Stomach (tissue), 4 donors: Measurements from ENCODE around the gene ITK.

Experiments used
- EP300 ChIP-seq: sonication (generic); formaldehyde crosslinking; IDR thresholded peaks from one replicate; pipeline ENCODE4 v1.6.1; 2017; ENCODE audit warnings: antibody characterized with exemption
- POLR2A ChIP-seq, 4 donors: fragments of 450-650 bp; IDR thresholded peaks; one replicate each; pipeline ENCODE4 v1.6.1; 2016; ENCODE audit warnings: antibody characterized with exemption in 4 of 4, control low read depth in 2 of 4, mild to moderate bottlenecking in 1 of 4, moderate library complexity in 1 of 4
- POLR2AphosphoS5 ChIP-seq, 3 donors: sonication (generic); formaldehyde crosslinking; IDR thresholded peaks; one replicate each; pipeline ENCODE4 v1.6.1; 2016; ENCODE audit warnings: antibody characterized with exemption in 3 of 3
- TF ChIP-seq, protein P1 (sequence below), 7 experiments: fragments of 450-650 bp in 4 of 7; fragments of 200-600 bp in 3 of 7; sonication (generic) in 3 of 7; IDR thresholded peaks; one replicate each; pipeline ENCODE4 v1.5.1; 2016 to 2019; ENCODE audit warnings: antibody characterized with exemption in 7 of 7, control low read depth in 2 of 7, mild to moderate bottlenecking in 1 of 7

DNA sequence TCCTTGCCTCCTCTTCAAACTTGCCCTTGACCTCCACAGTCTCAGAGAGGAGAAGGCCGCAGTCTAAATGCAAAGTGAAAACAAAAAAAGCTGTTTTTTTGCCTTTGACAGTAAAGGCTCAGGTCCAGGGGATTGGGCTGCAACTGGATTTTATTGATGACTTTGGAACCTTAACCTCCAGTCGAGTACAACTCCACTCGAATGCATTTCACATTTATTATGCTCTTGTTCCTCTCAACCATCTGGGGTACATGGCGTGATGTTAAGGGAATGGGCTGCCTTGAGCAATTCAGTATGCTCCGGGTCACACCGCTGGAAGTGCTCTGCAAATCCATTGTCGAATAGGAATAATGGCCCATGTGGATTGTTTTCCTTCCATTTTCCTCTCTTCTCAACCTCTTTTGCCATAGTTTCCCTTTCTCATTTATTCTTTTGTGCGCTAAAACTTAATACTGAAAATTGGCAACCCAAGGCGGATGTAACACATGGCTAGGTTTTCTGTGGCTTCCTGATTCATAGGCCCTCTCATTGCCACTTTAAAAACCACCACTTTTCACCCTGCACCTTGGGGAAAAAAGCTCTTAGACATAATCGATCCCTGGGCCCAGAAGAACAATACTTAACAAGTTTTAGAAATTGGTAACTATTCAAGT, 34.3 kb downstream of the ITK start:
- TF ChIP-seq, protein P1, sequence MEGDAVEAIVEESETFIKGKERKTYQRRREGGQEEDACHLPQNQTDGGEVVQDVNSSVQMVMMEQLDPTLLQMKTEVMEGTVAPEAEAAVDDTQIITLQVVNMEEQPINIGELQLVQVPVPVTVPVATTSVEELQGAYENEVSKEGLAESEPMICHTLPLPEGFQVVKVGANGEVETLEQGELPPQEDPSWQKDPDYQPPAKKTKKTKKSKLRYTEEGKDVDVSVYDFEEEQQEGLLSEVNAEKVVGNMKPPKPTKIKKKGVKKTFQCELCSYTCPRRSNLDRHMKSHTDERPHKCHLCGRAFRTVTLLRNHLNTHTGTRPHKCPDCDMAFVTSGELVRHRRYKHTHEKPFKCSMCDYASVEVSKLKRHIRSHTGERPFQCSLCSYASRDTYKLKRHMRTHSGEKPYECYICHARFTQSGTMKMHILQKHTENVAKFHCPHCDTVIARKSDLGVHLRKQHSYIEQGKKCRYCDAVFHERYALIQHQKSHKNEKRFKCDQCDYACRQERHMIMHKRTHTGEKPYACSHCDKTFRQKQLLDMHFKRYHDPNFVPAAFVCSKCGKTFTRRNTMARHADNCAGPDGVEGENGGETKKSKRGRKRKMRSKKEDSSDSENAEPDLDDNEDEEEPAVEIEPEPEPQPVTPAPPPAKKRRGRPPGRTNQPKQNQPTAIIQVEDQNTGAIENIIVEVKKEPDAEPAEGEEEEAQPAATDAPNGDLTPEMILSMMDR (IDR thresholded peaks at IDR 0.05), result no peak
- TF ChIP-seq POLR2AphosphoS5 (IDR thresholded peaks at IDR 0.05) (no peak), POLR2A (IDR thresholded peaks at IDR 0.05) (no peak), EP300 (no peak)
